T-cell (primary cell): ENCODE results near the gene ARPC5. TPM values are rescaled to one million over a fixed set of nuclear protein-coding genes. Genes with fewer than 3 reads are reported as not detected.

Experiments used
- ATAC-seq, 4 experiments: fragments of 200-7000 bp in 3 of 4; fragments of 150-1000 bp in 1 of 4; cut with Tn5 transposase; replicated peaks in 1 of 4; 1 replicate in 3 of 4; 2 replicates in 1 of 4; pipeline ENCODE4 v1.10.0; 2021; ENCODE audit warnings: moderate library complexity in 3 of 4, mild to moderate bottlenecking in 2 of 4, moderate number of reproducible peaks in 1 of 4
- CTCF ChIA-PET, 2 donors: fragments of 300-600 bp; sonication (Branson Sonifier 250); formaldehyde crosslinking; loops; one replicate each; lab custom pipeline; 2022; ENCODE audit warnings: antibody characterized with exemption in 2 of 2; lab: Charles Lee
- POLR2A ChIA-PET, 2 donors: fragments of 300-600 bp; sonication (Branson Sonifier 250); formaldehyde crosslinking; loops; one replicate each; lab custom pipeline; 2022; ENCODE audit warnings: antibody characterized with exemption in 2 of 2; lab: Charles Lee
- DNase-seq, 35 experiments: peaks; one replicate each; pipeline versions ENCODE4 v3.0.0 to v3.0.0-alpha.2; 2013 to 2023
- H3K27ac ChIP-seq: one replicate; pipeline ENCODE4 v1.5.1; 2013; ENCODE audit warnings: low read length
- H3K27me3 ChIP-seq, 2 experiments: replicated peaks in 1 of 2; 1 replicate in 1 of 2; 2 replicates in 1 of 2; pipeline versions ENCODE4 v1.6.1 to v1.7.0; 2013; ENCODE audit warnings: low read length in 1 of 2, mixed read lengths in 1 of 2; ENCODE audit not compliant: control insufficient read depth in 2 of 2, insufficient read depth in 2 of 2; ENCODE audit errors: extremely low read depth in 1 of 2
- H3K36me3 ChIP-seq, 2 donors: 1 replicate in 1 of 2; 2 replicates in 1 of 2; pipeline versions ENCODE4 v1.6.1 to v1.7.0; 2013; ENCODE audit warnings: low read length in 1 of 2; ENCODE audit not compliant: control insufficient read depth in 2 of 2, insufficient read depth in 1 of 2; ENCODE audit errors: extremely low read depth in 1 of 2
- H3K4me1 ChIP-seq, 2 experiments: 1 replicate in 1 of 2; 2 replicates in 1 of 2; pipeline versions ENCODE4 v1.6.1 to v1.7.0; 2013; ENCODE audit warnings: low read length in 2 of 2, mixed read lengths in 1 of 2; ENCODE audit not compliant: insufficient read depth in 2 of 2, control insufficient read depth in 1 of 2; ENCODE audit errors: extremely low read depth in 1 of 2
- H3K4me3 ChIP-seq, 2 donors: 1 replicate in 1 of 2; 2 replicates in 1 of 2; pipeline versions ENCODE4 v1.5.1 to v1.7.0; 2013; ENCODE audit warnings: mild to moderate bottlenecking in 2 of 2, low read length in 1 of 2, moderate library complexity in 1 of 2; ENCODE audit not compliant: control insufficient read depth in 1 of 2; ENCODE audit errors: extremely low read depth in 1 of 2
- H3K9me3 ChIP-seq: 2 replicates; pipeline ENCODE4 v1.7.0; 2013
- H3K27ac Mint-ChIP-seq, 2 donors: one replicate each; pipeline ENCODE4 v1.8.0; 2020 to 2021; ENCODE audit warnings: mild to moderate bottlenecking in 2 of 2, mixed read lengths in 2 of 2
- H3K27me3 Mint-ChIP-seq, 2 donors: one replicate each; pipeline ENCODE4 v1.8.0; 2021 to 2022; ENCODE audit warnings: mixed read lengths in 2 of 2
- H3K36me3 Mint-ChIP-seq: one replicate; pipeline ENCODE4 v1.8.0; 2021; ENCODE audit warnings: mixed read lengths
- H3K4me1 Mint-ChIP-seq, 3 donors: one replicate each; pipeline ENCODE4 v1.8.0; 2020 to 2022; ENCODE audit warnings: mixed read lengths in 3 of 3, mild to moderate bottlenecking in 1 of 3
- H3K4me3 Mint-ChIP-seq, 3 donors: one replicate each; pipeline ENCODE4 v1.8.0; 2020 to 2022; ENCODE audit warnings: mild to moderate bottlenecking in 3 of 3, mixed read lengths in 3 of 3, moderate library complexity in 3 of 3
- H3K9me3 Mint-ChIP-seq, 3 donors: one replicate each; pipeline ENCODE4 v1.8.0; 2020 to 2022; ENCODE audit warnings: mixed read lengths in 3 of 3
- WGBS: methylation state at CpG from one replicate; pipeline ENCODE4 v1.1.5; 2013; ENCODE audit warnings: missing lambda C conversion rate; ENCODE audit not compliant: insufficient coverage; 5-methylcytosine and 5-hydroxymethylcytosine counted together
- total RNA-seq, 35 experiments: library from RNA in 6 of 35; stranded (reverse) in 6 of 35; fragments of 120-200 nt in 1 of 35; gene quantifications; one replicate each; pipeline versions ENCODE4 v1.2.1 to v1.2.4 and lab custom pipeline; 2013 to 2026

ARPC5 gene
- total RNA-seq, 5 donors from 2014 or later (not counting 1 experiment from before 2014, with no cell fraction given): 69.8 to 116 (median 106) TPM

DNA sequence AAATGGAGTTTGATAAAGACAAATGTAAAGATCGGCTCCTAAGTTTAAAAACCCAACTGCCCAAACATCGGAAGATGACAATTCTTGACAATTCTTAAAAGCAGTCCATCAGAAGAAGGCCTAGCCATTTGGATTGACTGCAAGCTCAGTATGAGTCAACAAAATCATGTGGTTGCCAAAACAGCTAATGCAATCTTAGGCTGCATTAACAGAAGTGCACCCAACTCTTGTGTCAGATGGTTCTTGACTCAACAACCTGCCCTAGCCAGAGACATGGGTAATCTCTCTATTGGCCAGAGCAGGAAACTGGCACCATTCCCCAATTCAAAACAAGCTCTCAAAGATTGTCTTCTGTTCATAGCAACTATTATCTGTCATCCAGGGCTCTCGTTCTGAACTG lies 35.4 kb downstream of the ARPC5 start:
- ChIA-PET POLR2A (no interaction called here), CTCF (interaction anchor here (0.6 kb wide), 3 partner anchors 15 to 60 kb away, joined by 3 to 4 read pairs (median 3); no protein-coding TSS in a partner anchor)
- Histone ChIP-seq H3K36me3 (no peaks in the 10 kb centered on the region), H3K27ac (no peak overlapping the region), H3K9me3 (no peaks in the 10 kb centered on the region), H3K4me1 (no peaks in the 10 kb centered on the region), H3K27me3 (peaks cover 0 to 3% of the 10 kb centered on the region in 2 experiments), H3K4me3 (no peak overlapping the region)
- peaks cover 0 to 9% (median 3%) of the 10 kb centered on the region in 3 donors for H3K4me1 Mint-ChIP-seq
- WGBS: 100% methylated on average over 1 of the region's 3 CpGs
- H3K4me3 Mint-ChIP-seq: no peak overlapping the region
- DNase-seq: no peak
- H3K36me3 Mint-ChIP-seq: no peaks in the 10 kb centered on the region
- no peak overlapping the region for H3K27ac Mint-ChIP-seq
- ATAC-seq: no peak
- peaks cover 4 to 7% of the 10 kb centered on the region in 2 donors for H3K27me3 Mint-ChIP-seq
- no peaks in the 10 kb centered on the region for H3K9me3 Mint-ChIP-seq

DNA sequence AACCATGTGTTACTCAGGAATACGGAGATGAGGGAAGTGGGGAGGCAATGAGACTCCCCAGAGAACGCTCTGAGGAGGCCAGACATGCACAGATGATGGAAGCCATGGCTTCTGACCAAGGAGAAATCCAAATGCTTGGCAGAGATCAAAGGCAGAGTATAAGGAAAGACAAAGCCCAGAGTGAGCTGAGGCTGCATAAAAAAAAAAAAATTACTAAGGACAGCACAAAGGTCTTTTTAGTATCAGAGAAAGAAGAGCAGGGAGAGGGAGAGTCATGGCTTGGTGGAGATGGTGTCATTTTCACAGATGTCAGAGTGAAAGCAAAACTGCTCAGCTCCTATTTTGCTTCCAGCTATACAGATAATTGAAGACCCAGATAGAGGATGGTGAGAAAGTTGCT lies 37.2 kb downstream of the ARPC5 start:
- Histone ChIP-seq H3K9me3 (no peaks in the 10 kb centered on the region), H3K27ac (no peak overlapping the region), H3K36me3 (no peaks in the 10 kb centered on the region), H3K4me1 (no peaks in the 10 kb centered on the region), H3K4me3 (no peak overlapping the region), H3K27me3 (no peaks in the 10 kb centered on the region)
- no peak for ATAC-seq
- Mint-ChIP-seq H3K27ac (no peak overlapping the region), H3K4me1 (peaks cover 0 to 3% (median 0%) of the 10 kb centered on the region in 3 donors), H3K27me3 (peaks cover 0 to 2% of the 10 kb centered on the region in 2 donors), H3K9me3 (no peaks in the 10 kb centered on the region), H3K4me3 (no peak overlapping the region), H3K36me3 (no peaks in the 10 kb centered on the region)
- ChIA-PET CTCF (interaction anchor here in 1 of 2 donors (0.6 kb wide), 1 partner anchor 1426 kb away, joined by 6 read pairs; no protein-coding TSS in a partner anchor), POLR2A (no interaction called here)
- 100% methylated on average over 1 of the region's 2 CpGs for WGBS
- DNase-seq: no peak

DNA sequence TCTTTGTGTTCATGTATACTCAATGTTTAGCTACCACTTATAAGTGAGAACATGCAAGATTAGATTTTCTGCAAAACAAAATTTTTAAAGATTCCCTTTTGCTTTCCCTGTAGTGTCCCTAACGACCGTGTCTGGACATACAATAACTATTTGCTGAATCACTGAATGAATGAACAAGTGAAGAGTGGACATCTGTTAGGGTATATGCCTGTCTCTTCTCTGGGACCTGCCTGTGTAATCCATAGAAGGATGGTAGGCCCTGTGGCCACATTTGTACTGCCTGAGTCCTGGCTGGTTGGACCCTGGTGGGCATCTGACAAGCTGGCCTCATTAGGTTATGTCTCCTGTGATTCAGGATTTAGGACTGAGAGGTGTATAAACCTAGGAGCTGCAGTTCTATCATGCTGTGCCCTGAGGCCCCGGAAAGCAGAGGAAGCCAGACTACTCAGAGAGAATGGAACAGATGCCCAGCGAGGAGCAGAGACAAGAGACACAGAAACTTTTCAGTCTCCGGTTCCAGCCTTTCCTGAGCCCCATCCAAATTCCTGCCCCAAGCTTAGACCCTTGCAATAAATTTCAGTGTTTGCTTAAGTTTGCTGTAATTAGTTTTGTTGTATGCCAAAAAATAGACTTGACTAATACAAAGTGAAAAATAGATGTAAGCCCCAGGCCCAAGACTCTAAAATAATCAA lies 37.8 kb downstream of the ARPC5 start:
- H3K27me3 Mint-ChIP-seq: peaks cover 0 to 2% of the 10 kb centered on the region in 2 donors
- Histone ChIP-seq H3K27me3 (no peaks in the 10 kb centered on the region), H3K4me3 (no peak overlapping the region), H3K27ac (no peak overlapping the region), H3K36me3 (no peaks in the 10 kb centered on the region), H3K9me3 (no peaks in the 10 kb centered on the region), H3K4me1 (no peaks in the 10 kb centered on the region)
- WGBS: 93% methylated on average over 2 of the region's 5 CpGs
- ChIA-PET POLR2A (no interaction called here), CTCF (interaction anchor here (0.6 kb wide), 2 partner anchors 36 to 404 kb away, joined by 3 to 4 read pairs; no protein-coding TSS in a partner anchor)
- no peaks in the 10 kb centered on the region for H3K9me3 Mint-ChIP-seq
- ATAC-seq (no peak), DNase-seq (no peak)
- H3K4me3 Mint-ChIP-seq: no peak overlapping the region
- H3K27ac Mint-ChIP-seq: no peak overlapping the region
- H3K4me1 Mint-ChIP-seq: peaks cover 0 to 8% (median 0%) of the 10 kb centered on the region in 3 donors
- H3K36me3 Mint-ChIP-seq: no peaks in the 10 kb centered on the region

DNA sequence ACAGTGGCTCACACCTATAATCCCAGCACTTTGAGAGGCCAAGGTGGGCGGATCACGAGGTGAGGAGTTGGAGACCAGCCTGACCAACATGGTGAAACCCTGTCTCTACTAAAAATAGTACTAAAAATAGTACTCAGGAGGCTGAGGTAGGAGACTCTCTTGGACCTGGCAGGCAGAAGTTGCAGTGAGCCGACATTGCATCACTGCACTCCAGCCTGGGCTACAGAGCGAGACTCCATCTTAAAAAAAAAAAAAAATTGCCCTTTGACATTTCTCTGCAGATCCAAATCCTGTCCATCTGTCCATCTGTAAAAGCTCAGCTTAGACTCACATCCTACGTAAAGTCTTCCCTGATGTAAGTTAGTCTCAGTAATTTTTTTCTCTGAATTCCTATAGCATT lies 39.1 kb downstream of the ARPC5 start:
- Mint-ChIP-seq H3K9me3 (no peaks in the 10 kb centered on the region), H3K27me3 (peaks cover 0 to 2% of the 10 kb centered on the region in 2 donors), H3K27ac (no peak overlapping the region), H3K4me3 (no peak overlapping the region), H3K4me1 (peaks cover 0 to 13% (median 0%) of the 10 kb centered on the region in 3 donors), H3K36me3 (no peaks in the 10 kb centered on the region)
- 92% methylated on average over 2 of the region's 5 CpGs for WGBS
- POLR2A ChIA-PET: no interaction called here
- ATAC-seq: no peak
- no peak for DNase-seq
- CTCF ChIA-PET: no interaction called here
- Histone ChIP-seq H3K27ac (no peak overlapping the region), H3K4me3 (no peak overlapping the region), H3K4me1 (no peaks in the 10 kb centered on the region), H3K36me3 (no peaks in the 10 kb centered on the region), H3K27me3 (no peaks in the 10 kb centered on the region), H3K9me3 (no peaks in the 10 kb centered on the region)

DNA sequence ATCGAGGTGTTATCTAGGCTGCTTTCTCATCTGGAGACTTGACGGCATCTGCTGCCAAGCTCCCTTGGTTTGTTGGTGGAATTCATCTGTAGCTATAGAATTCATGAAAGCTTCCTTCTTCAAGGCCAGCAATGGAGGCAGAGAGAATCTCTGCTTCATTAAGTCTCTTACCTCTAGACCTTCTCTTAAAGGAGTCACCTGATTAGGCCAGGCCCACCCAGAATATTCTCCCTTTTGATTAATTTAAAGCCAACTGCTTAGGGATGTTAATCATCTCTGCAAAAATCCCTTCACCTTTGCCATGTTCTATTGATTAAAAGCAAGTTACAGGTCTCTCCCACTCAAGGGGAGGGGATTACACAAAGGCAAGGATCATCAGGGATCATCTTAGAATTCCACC lies 40.0 kb downstream of the ARPC5 start:
- Histone ChIP-seq H3K4me3 (no peak overlapping the region), H3K27ac (no peak overlapping the region), H3K36me3 (no peaks in the 10 kb centered on the region), H3K4me1 (peaks cover 0 to 1% of the 10 kb centered on the region in 2 experiments), H3K27me3 (no peaks in the 10 kb centered on the region), H3K9me3 (no peaks in the 10 kb centered on the region)
- CTCF ChIA-PET: interaction anchor here in 1 of 2 donors (0.9 kb wide), 1 partner anchor 1610 kb away, joined by 3 read pairs; no protein-coding TSS in a partner anchor
- Mint-ChIP-seq H3K27me3 (peaks cover 0 to 2% of the 10 kb centered on the region in 2 donors), H3K4me3 (no peak overlapping the region), H3K36me3 (no peaks in the 10 kb centered on the region), H3K27ac (no peak overlapping the region), H3K9me3 (no peaks in the 10 kb centered on the region), H3K4me1 (peaks cover 1 to 20% (median 4%) of the 10 kb centered on the region in 3 donors)
- DNase-seq (no peak), ATAC-seq (no peak)
- WGBS: 100% methylated on average over 1 of the region's 2 CpGs
- POLR2A ChIA-PET: interaction anchor here in 1 of 2 donors (0.5 to 0.6 kb wide), 2 partner anchors 39 to 336 kb away, joined by 4 read pairs; no protein-coding TSS in a partner anchor

DNA sequence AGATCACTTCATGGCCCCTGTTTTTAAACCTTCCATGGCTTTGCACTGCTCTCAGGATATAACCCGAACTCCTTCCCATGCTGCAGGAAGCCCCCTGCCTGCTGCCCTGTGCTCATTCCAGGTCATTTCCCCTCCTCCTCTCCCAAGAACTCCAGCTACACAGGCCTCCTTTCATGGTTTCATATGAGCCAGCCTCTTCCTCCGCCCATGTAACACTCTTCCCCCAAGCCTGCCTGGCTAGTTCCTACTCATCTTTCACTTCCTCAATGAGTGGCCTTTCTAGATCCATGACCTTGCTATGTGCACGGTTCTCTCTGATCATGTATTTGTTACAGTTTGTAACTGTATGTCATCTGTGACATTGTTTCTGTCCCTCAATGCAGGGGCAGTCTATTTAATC lies 42.2 kb downstream of the ARPC5 start:
- peak overlapping the region in 1 of 2 donors; percentile 25 for H3K27ac Mint-ChIP-seq
- no peaks in the 10 kb centered on the region for H3K27me3 ChIP-seq
- no peaks in the 10 kb centered on the region for H3K36me3 Mint-ChIP-seq
- H3K27ac ChIP-seq: no peak overlapping the region
- H3K4me1 Mint-ChIP-seq: peaks cover 20 to 41% (median 26%) of the 10 kb centered on the region in 3 donors
- H3K4me1 ChIP-seq: peaks cover 5 to 15% of the 10 kb centered on the region in 2 experiments
- ChIA-PET CTCF (no interaction called here), POLR2A (no interaction called here)
- peaks cover 0 to 2% of the 10 kb centered on the region in 2 donors for H3K27me3 Mint-ChIP-seq
- WGBS: 100% methylated on average over 1 of the region's 3 CpGs
- H3K4me3 ChIP-seq: no peak overlapping the region
- H3K9me3 ChIP-seq: no peaks in the 10 kb centered on the region
- no peaks in the 10 kb centered on the region for H3K36me3 ChIP-seq
- no peak for ATAC-seq
- no peaks in the 10 kb centered on the region for H3K9me3 Mint-ChIP-seq
- no peak overlapping the region for H3K4me3 Mint-ChIP-seq
- DNase-seq: no peak
